GM20000 (cell line): Measurements from ENCODE around the gene DTNBP1.

Experiments used
- DNase-seq: peaks from one replicate; pipeline ENCODE4 v3.0.0; 2012; ENCODE audit warnings: low spot score
- CTCF ChIP-seq: IDR thresholded peaks from 2 replicates; pipeline ENCODE4 v1.5.1; 2012; ENCODE audit warnings: mild to moderate bottlenecking, control low read depth; ENCODE audit errors: extremely low read depth, missing control alignments

The DTNBP1 gene

GRCh38 chr6:15523679-15524630, 138.9 kb downstream of the DTNBP1 start:
- no peak for TF ChIP-seq CTCF
- no peak for DNase-seq

GRCh38 chr6:15522856-15523529, 139.8 kb downstream of the DTNBP1 start:
- TF ChIP-seq CTCF, result no peak
- no peak for DNase-seq

GRCh38 chr6:15522427-15522826, 140.4 kb downstream of the DTNBP1 start:
- TF ChIP-seq CTCF, result no peak
- no peak for DNase-seq

GRCh38 chr6:15522026-15522425, 140.8 kb downstream of the DTNBP1 start:
- DNase-seq, result no peak
- TF ChIP-seq CTCF, result no peak

- DNase-seq, result no peak
- no peak for TF ChIP-seq CTCF
Measured at GRCh38 chr6:15521582-15521981, 141.2 kb downstream of the DTNBP1 start.

- no peak for DNase-seq
- no peak for TF ChIP-seq CTCF
Measured at GRCh38 chr6:15520626-15521203, 142.1 kb downstream of the DTNBP1 start.

- no peak for TF ChIP-seq CTCF
- no peak for DNase-seq
Measured at GRCh38 chr6:15519681-15520080, 143.1 kb downstream of the DTNBP1 start.
